A549 treated with AZD9567 at 1 μM for 4 hours (cell line): ENCODE measurements around the gene ASAH2B. TPM values are rescaled to one million over a fixed set of nuclear protein-coding genes. Genes with fewer than 3 reads are reported as not detected.

Experiments
- total RNA-seq: library from RNA; stranded (reverse); fragments of 200-300 nt; extraction: Qiagen RNA extraction; gene quantifications from 5 replicates; pipeline ENCODE4 v1.2.3, GENCODE V29; 2022; ENCODE audit not compliant: insufficient read depth

The ASAH2B gene
- total RNA-seq, result 3.9 to 8.8 TPM (median 4.7 TPM) in 5 replicates

DNA sequence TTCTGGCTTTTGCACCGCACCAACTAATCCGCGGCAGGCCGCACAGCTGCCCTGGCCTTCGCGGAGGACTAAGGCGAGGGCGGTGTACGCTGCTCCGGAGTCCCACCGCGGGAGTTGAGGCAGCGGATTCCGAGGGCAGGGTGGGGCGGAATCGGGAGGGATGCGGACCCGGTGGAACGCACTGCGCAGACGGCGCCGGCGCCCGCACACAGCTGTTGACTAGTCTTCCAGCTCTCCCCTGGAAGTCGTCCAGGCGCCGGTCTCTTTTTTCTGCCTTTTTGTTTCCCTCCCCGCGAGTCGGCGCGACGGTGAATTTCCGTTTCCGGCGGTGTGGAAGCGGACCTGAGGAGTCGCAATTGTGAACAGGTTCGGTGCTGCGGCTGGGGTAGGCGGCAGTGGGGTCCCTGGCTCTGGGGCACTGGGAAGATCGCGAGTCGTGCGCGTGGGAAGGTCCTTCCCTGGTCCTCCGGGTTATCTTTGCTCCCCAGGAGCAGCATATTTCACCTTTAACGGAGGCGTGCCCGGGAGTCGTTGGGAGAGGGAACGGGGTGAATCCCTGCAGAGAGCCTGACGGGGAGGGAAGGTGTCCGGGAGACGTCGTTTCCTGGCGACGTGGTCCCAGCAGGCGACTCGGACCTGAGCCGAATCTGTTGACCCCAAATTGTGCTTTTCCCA, at the start of gene ASAH2B:
TSS of gene ASAH2B (plus strand) at position 319 of the 675 bp plus-strand sequence. CDS start 5,195 bp downstream, outside the sequence.

Other genes with a start within 250 kb of the ASAH2B start
- gene SGMS1, start 116.0 kb upstream of the ASAH2B start, total RNA-seq, result 32.4 to 53.0 TPM (median 48.8 TPM) in 5 replicates
- gene A1CF, start 145.7 kb downstream of the ASAH2B start, total RNA-seq, result 0.03 to 0.08 TPM (median 0.05 TPM) in 3 of 5 replicates, not detected in the others